K562 (cell line): ENCODE results near the gene TRIM38. TPM values are rescaled to one million over a fixed set of nuclear protein-coding genes. Genes with fewer than 3 reads are reported as not detected.

Source experiments
- ETV6 ChIP-seq, 3 experiments: fragments of 150-350 bp in 1 of 3; sonication (generic) in 1 of 3; formaldehyde crosslinking in 1 of 3; IDR thresholded peaks; 2 replicates each; pipeline versions ENCODE4 v1.6.1 to v1.8.0; 2014 to 2022; ENCODE audit warnings: borderline replicate concordance in 2 of 3, low read depth in 2 of 3, antibody characterized with exemption in 1 of 3, low read length in 1 of 3, mild to moderate bottlenecking in 1 of 3, missing genetic modification reagents in 1 of 3
- HDAC6 ChIP-seq: IDR thresholded peaks from 2 replicates; pipeline ENCODE4 v1.6.1; 2012; ENCODE audit warnings: low read depth, mild to moderate bottlenecking, control low read depth, inconsistent platforms, low read length, moderate library complexity
- HOXB6 ChIP-seq: fragments of 250-450 bp; sonication (Bioruptor Pico); IDR thresholded peaks from 2 replicates; pipeline ENCODE4 v1.5.1; 2022; ENCODE audit warnings: mild to moderate bottlenecking, borderline replicate concordance
- POLR2AphosphoS2 ChIP-seq: IDR thresholded peaks from 2 replicates; pipeline ENCODE4 v1.6.1; 2012; ENCODE audit warnings: low read length, improper control_type of control experiment
- RBM25 ChIP-seq: fragments of 200-400 bp; formaldehyde crosslinking; IDR thresholded peaks from 2 replicates; pipeline ENCODE4 v1.6.1; 2018; ENCODE audit warnings: low read length, low read depth, moderate library complexity; ENCODE audit not compliant: severe bottlenecking
- polyA plus RNA-seq, 8 experiments: library from polyadenylated mRNA; depleted of rRNA in 4 of 8; stranded (reverse) in 5 of 8; unstranded in 3 of 8; fragments of >200 nt; fragmentation: Nextera tagmentation in 2 of 8; fragmentation: Illumina TruSeq in 1 of 8; extraction: Ambion mirVana in 2 of 8; extraction: Trizol in 1 of 8; gene quantifications; 2 replicates each; pipeline versions ENCODE4 v1.2.1 to v1.2.3, GENCODE V29; 2011 to 2014; ENCODE audit warnings: inconsistent platforms in 1 of 8, missing spikeins in 1 of 8
- total RNA-seq, 7 experiments: library from RNA; depleted of rRNA in 6 of 7; stranded (reverse); fragments of >200 nt in 6 of 7; fragmentation: Illumina TruSeq in 2 of 7; extraction: Trizol in 2 of 7; gene quantifications; 2 replicates each; pipeline versions ENCODE4 v1.2.1 to v1.2.3, GENCODE V29; 2011 to 2021; ENCODE audit warnings: low replicate concordance in 1 of 7
- TF ChIP-seq, protein P1 (sequence below): fragments of 450-650 bp; IDR thresholded peaks from 2 replicates; pipeline ENCODE4 v1.6.1; 2016; ENCODE audit warnings: mild to moderate bottlenecking, moderate library complexity
- TF ChIP-seq, protein P2 (sequence below): fragments of 450-650 bp; formaldehyde crosslinking; IDR thresholded peaks from 2 replicates; pipeline ENCODE4 v1.4.0; 2020; ENCODE audit warnings: mild to moderate bottlenecking, moderate library complexity
- TF ChIP-seq, protein P3 (sequence below): sonication (generic); formaldehyde crosslinking; IDR thresholded peaks from 2 replicates; pipeline ENCODE4 v1.8.0; 2023; ENCODE audit warnings: mild to moderate bottlenecking, missing genetic modification reagents

TRIM38 gene
- total and polyA plus RNA-seq, 9 of the 15 experiments (the other 6 are each of a cell fraction or from before 2014, with no cell fraction given): 1.7 to 6.7 (median 6.3) TPM

DNA sequence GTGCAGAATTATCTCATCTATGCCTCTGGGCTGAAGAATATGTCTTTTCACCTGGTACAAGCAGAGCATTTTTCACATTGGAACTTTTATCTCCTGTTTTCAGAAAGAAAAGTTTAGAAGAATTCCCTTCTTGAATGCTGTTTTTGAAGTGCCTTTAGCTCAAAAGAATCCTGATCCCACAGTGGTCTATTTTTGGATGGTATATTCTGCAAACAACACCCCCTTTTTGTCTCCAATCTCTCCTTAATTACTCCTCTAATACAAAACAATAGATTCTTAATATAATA lies 66.9 kb downstream of the TRIM38 start (continued):
- TF ChIP-seq, protein P1, sequence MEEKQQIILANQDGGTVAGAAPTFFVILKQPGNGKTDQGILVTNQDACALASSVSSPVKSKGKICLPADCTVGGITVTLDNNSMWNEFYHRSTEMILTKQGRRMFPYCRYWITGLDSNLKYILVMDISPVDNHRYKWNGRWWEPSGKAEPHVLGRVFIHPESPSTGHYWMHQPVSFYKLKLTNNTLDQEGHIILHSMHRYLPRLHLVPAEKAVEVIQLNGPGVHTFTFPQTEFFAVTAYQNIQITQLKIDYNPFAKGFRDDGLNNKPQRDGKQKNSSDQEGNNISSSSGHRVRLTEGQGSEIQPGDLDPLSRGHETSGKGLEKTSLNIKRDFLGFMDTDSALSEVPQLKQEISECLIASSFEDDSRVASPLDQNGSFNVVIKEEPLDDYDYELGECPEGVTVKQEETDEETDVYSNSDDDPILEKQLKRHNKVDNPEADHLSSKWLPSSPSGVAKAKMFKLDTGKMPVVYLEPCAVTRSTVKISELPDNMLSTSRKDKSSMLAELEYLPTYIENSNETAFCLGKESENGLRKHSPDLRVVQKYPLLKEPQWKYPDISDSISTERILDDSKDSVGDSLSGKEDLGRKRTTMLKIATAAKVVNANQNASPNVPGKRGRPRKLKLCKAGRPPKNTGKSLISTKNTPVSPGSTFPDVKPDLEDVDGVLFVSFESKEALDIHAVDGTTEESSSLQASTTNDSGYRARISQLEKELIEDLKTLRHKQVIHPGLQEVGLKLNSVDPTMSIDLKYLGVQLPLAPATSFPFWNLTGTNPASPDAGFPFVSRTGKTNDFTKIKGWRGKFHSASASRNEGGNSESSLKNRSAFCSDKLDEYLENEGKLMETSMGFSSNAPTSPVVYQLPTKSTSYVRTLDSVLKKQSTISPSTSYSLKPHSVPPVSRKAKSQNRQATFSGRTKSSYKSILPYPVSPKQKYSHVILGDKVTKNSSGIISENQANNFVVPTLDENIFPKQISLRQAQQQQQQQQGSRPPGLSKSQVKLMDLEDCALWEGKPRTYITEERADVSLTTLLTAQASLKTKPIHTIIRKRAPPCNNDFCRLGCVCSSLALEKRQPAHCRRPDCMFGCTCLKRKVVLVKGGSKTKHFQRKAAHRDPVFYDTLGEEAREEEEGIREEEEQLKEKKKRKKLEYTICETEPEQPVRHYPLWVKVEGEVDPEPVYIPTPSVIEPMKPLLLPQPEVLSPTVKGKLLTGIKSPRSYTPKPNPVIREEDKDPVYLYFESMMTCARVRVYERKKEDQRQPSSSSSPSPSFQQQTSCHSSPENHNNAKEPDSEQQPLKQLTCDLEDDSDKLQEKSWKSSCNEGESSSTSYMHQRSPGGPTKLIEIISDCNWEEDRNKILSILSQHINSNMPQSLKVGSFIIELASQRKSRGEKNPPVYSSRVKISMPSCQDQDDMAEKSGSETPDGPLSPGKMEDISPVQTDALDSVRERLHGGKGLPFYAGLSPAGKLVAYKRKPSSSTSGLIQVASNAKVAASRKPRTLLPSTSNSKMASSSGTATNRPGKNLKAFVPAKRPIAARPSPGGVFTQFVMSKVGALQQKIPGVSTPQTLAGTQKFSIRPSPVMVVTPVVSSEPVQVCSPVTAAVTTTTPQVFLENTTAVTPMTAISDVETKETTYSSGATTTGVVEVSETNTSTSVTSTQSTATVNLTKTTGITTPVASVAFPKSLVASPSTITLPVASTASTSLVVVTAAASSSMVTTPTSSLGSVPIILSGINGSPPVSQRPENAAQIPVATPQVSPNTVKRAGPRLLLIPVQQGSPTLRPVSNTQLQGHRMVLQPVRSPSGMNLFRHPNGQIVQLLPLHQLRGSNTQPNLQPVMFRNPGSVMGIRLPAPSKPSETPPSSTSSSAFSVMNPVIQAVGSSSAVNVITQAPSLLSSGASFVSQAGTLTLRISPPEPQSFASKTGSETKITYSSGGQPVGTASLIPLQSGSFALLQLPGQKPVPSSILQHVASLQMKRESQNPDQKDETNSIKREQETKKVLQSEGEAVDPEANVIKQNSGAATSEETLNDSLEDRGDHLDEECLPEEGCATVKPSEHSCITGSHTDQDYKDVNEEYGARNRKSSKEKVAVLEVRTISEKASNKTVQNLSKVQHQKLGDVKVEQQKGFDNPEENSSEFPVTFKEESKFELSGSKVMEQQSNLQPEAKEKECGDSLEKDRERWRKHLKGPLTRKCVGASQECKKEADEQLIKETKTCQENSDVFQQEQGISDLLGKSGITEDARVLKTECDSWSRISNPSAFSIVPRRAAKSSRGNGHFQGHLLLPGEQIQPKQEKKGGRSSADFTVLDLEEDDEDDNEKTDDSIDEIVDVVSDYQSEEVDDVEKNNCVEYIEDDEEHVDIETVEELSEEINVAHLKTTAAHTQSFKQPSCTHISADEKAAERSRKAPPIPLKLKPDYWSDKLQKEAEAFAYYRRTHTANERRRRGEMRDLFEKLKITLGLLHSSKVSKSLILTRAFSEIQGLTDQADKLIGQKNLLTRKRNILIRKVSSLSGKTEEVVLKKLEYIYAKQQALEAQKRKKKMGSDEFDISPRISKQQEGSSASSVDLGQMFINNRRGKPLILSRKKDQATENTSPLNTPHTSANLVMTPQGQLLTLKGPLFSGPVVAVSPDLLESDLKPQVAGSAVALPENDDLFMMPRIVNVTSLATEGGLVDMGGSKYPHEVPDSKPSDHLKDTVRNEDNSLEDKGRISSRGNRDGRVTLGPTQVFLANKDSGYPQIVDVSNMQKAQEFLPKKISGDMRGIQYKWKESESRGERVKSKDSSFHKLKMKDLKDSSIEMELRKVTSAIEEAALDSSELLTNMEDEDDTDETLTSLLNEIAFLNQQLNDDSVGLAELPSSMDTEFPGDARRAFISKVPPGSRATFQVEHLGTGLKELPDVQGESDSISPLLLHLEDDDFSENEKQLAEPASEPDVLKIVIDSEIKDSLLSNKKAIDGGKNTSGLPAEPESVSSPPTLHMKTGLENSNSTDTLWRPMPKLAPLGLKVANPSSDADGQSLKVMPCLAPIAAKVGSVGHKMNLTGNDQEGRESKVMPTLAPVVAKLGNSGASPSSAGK: no peak
- no peak for TF ChIP-seq POLR2AphosphoS2
- TF ChIP-seq HDAC6: no peak
- TF ChIP-seq, protein P2, sequence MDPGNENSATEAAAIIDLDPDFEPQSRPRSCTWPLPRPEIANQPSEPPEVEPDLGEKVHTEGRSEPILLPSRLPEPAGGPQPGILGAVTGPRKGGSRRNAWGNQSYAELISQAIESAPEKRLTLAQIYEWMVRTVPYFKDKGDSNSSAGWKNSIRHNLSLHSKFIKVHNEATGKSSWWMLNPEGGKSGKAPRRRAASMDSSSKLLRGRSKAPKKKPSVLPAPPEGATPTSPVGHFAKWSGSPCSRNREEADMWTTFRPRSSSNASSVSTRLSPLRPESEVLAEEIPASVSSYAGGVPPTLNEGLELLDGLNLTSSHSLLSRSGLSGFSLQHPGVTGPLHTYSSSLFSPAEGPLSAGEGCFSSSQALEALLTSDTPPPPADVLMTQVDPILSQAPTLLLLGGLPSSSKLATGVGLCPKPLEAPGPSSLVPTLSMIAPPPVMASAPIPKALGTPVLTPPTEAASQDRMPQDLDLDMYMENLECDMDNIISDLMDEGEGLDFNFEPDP (CRISPR knock-in tag): no peak
- TF ChIP-seq RBM25: no peak
- TF ChIP-seq, protein P3, sequence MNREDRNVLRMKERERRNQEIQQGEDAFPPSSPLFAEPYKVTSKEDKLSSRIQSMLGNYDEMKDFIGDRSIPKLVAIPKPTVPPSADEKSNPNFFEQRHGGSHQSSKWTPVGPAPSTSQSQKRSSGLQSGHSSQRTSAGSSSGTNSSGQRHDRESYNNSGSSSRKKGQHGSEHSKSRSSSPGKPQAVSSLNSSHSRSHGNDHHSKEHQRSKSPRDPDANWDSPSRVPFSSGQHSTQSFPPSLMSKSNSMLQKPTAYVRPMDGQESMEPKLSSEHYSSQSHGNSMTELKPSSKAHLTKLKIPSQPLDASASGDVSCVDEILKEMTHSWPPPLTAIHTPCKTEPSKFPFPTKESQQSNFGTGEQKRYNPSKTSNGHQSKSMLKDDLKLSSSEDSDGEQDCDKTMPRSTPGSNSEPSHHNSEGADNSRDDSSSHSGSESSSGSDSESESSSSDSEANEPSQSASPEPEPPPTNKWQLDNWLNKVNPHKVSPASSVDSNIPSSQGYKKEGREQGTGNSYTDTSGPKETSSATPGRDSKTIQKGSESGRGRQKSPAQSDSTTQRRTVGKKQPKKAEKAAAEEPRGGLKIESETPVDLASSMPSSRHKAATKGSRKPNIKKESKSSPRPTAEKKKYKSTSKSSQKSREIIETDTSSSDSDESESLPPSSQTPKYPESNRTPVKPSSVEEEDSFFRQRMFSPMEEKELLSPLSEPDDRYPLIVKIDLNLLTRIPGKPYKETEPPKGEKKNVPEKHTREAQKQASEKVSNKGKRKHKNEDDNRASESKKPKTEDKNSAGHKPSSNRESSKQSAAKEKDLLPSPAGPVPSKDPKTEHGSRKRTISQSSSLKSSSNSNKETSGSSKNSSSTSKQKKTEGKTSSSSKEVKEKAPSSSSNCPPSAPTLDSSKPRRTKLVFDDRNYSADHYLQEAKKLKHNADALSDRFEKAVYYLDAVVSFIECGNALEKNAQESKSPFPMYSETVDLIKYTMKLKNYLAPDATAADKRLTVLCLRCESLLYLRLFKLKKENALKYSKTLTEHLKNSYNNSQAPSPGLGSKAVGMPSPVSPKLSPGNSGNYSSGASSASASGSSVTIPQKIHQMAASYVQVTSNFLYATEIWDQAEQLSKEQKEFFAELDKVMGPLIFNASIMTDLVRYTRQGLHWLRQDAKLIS (CRISPR knock-in tag): peak; percentile 20; the same call in 1 of the 2 replicates
- TF ChIP-seq ETV6 (IDR thresholded peaks at IDR 0.05; ENCODE audit: borderline replicate concordance in 1 of 2, low read depth in 2 of 2, low read length in 1 of 2): no peak
- no peak for TF ChIP-seq ETV6 (CRISPR knock-in tag; IDR thresholded peaks at IDR 0.05; ENCODE audit: borderline replicate concordance)
- TF ChIP-seq HOXB6: no peak
